GM12891 (cell line): ENCODE data around the gene RCE1.
A peak's percentile ranks its signal among the peaks of the same experiment; 100 is the strongest.

Experiments
- POLR2A ChIP-seq: IDR thresholded peaks from 2 replicates; pipeline ENCODE4 v1.6.1; 2011; ENCODE audit warnings: low read depth, low read length, control low read depth
- POLR2AphosphoS5 ChIP-seq: IDR thresholded peaks from 2 replicates; pipeline ENCODE4 v1.6.1; 2011; ENCODE audit warnings: low read depth, low read length, control low read depth

DNA sequence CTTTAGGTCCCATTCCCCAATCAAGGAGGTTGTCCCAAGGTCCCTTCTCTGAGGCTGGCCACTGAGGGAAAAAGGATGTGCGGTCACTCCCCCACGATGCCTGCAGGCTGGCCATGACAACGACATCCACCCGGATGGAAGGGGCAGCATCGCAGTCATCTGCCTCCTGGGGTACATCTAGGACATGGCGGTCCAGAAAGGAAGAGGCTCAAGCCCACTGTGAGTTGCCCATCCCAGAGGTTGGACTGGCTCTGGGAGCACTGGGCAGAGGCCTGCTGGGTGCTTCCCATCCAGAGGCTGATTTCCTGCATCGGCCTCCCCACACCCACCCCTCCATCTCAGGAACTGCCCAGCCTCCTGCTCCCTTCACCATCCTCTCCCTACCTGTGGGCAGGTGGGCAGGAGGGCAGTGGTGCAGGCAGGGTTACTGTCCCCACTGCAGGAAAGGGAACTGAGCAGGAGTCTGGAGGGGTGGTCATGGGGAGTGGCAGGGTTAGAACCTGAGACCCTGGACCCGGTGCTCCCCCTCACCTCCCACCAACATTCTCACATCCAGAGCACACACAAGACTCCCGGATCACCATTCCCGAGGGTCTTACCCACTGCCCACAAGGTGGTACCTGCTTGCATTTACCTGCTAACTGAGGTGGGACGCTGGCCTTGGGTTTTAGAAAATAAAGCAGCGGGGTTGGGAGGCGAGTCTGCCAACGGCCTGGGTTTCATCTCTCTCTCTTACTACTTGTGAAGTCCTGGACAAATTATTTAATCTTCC, 4.4 kb downstream of the RCE1 start:
- TF ChIP-seq POLR2A (no peak), POLR2AphosphoS5 (peak; percentile 41; the same call in 1 of the 2 replicates)
